OCI-LY1 (cell line): ENCODE data around the gene RPS6KA2.

ENCODE experiments used
- H2AFZ ChIP-seq: fragments of 200-600 bp; sonication (generic), shearing (Covaris generic); 2 replicates; pipeline ENCODE4 v1.6.0; 2014; ENCODE audit warnings: antibody characterized with exemption, mild to moderate bottlenecking, low read length
- H3F3A ChIP-seq: fragments of 200-600 bp; sonication (generic), shearing (Covaris generic); 2 replicates; pipeline ENCODE4 v1.6.0; 2014; ENCODE audit warnings: mild to moderate bottlenecking, antibody characterized with exemption, low read length, moderate library complexity; ENCODE audit not compliant: insufficient read depth
- H3K27ac ChIP-seq: fragments of 200-600 bp; sonication (generic); 2 replicates; pipeline ENCODE4 v1.5.1; 2014; ENCODE audit warnings: low read length, mixed run types, mild to moderate bottlenecking, low read depth; ENCODE audit not compliant: poor library complexity, severe bottlenecking
- H3K27me3 ChIP-seq: fragments of 200-600 bp; sonication (generic); 2 replicates; pipeline ENCODE4 v1.6.0; 2014; ENCODE audit warnings: antibody characterized with exemption, mild to moderate bottlenecking, low read length, moderate library complexity; ENCODE audit not compliant: insufficient read depth
- H3K36me3 ChIP-seq: fragments of 200-600 bp; sonication (generic); 2 replicates; pipeline ENCODE4 v1.6.1; 2014; ENCODE audit warnings: mild to moderate bottlenecking, antibody characterized with exemption, low read length, moderate library complexity, mixed read lengths; ENCODE audit not compliant: insufficient read depth
- H3K4me1 ChIP-seq: fragments of 200-600 bp; sonication (generic); 2 replicates; pipeline ENCODE4 v1.5.1; 2014; ENCODE audit warnings: mild to moderate bottlenecking, low read length, moderate library complexity; ENCODE audit not compliant: insufficient read depth, severe bottlenecking
- H3K4me2 ChIP-seq: fragments of 200-600 bp; sonication (generic), shearing (Covaris generic); 2 replicates; pipeline ENCODE4 v1.6.1; 2014; ENCODE audit warnings: low read length
- H3K4me3 ChIP-seq: fragments of 200-600 bp; sonication (generic); 2 replicates; pipeline ENCODE4 v1.5.1; 2014; ENCODE audit warnings: low read length, low read depth, mild to moderate bottlenecking, mixed read lengths; ENCODE audit not compliant: poor library complexity, severe bottlenecking
- H3K79me2 ChIP-seq: fragments of 200-600 bp; shearing (Covaris generic); 2 replicates; pipeline ENCODE4 v1.6.1; 2016; ENCODE audit warnings: mixed run types, low read length, mixed read lengths; ENCODE audit not compliant: insufficient read depth
- H3K9ac ChIP-seq: fragments of 200-600 bp; sonication (generic), shearing (Covaris generic); 2 replicates; pipeline ENCODE4 v1.6.1; 2014; ENCODE audit warnings: mild to moderate bottlenecking, low read length, mixed read lengths
- H3K9me2 ChIP-seq: fragments of 200-600 bp; sonication (generic), shearing (Covaris generic); 2 replicates; pipeline ENCODE4 v1.6.1; 2014; ENCODE audit warnings: low read depth, mild to moderate bottlenecking, low read length, mixed read lengths
- H3K9me3 ChIP-seq: fragments of 200-600 bp; shearing (Covaris generic); 2 replicates; pipeline ENCODE4 v1.6.1; 2014; ENCODE audit warnings: low read length, mixed read lengths
- H4K20me1 ChIP-seq: fragments of 200-600 bp; sonication (generic), shearing (Covaris generic); 2 replicates; pipeline ENCODE4 v1.6.0; 2016; ENCODE audit warnings: mild to moderate bottlenecking, low read length; ENCODE audit not compliant: insufficient read depth
- CTCF ChIP-seq: fragments of 200-600 bp; sonication (generic), shearing (Covaris generic); IDR thresholded peaks from 2 replicates; pipeline ENCODE4 v1.5.1; 2017; ENCODE audit warnings: mild to moderate bottlenecking, antibody characterized with exemption, low read length, moderate library complexity, mixed read lengths
- EZH2 ChIP-seq: fragments of 200-600 bp; sonication (generic), shearing (Covaris generic); IDR thresholded peaks from 2 replicates; pipeline ENCODE4 v1.8.0; 2017; ENCODE audit warnings: borderline replicate concordance, mixed run types, mild to moderate bottlenecking, antibody characterized with exemption, low read length, moderate library complexity, mixed read lengths

Gene RPS6KA2

DNA sequence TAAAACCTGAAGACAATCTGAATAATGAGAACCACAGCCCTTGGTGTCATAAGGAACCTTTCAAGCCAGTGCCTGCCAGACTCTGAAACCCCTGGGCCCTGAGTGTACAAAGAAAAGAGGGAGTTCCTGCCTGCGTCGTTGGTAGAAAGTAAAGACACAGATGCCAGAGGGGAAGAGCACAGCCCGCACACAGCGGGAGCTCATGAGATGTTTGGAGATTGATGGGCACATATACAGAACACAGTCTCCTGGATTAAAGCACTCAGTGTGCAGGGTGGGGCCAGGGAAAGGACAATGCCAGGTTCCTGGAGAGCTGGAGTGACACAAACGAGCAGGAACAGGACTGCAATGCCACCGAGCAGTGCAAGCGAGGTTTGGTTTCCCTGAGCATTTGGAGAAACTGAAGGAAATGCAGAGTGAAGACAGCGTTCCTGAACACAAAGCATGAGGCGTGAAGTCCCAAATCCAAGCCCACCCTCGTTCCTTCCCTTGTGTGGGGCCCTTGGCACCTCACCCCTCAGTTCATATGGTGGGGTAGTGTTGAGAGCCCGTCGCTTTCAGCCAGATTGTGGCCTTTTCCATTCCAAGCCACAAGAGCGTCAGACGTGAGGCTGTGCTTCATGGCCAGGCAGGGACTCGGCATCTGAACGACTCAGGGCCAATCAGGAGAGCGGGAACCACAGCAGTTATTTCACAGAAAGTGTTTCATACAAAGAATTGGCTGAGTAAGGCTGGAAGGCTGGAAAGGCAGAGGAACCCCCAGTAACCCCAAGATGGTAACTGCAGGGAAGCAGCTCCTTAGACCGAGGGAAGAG is 41.0 kb upstream of the RPS6KA2 start:
- Histone ChIP-seq H3K9ac (no peak overlapping the region), H3K9me3 (no peaks in the 10 kb centered on the region), H3K36me3 (no peaks in the 10 kb centered on the region), H3F3A (no peaks in the 10 kb centered on the region), H3K79me2 (no peaks in the 10 kb centered on the region), H3K4me2 (no peak overlapping the region), H2AFZ (no peak overlapping the region), H3K27ac (no peak overlapping the region), H3K9me2 (no peaks in the 10 kb centered on the region), H3K27me3 (0 out of 2 replicates have a peak, but pooled peaks cover 5% of the 10 kb centered on the region), H4K20me1 (no peaks in the 10 kb centered on the region), H3K4me1 (no peaks in the 10 kb centered on the region), H3K4me3 (no peak overlapping the region)
- TF ChIP-seq CTCF: no peak

- Histone ChIP-seq H4K20me1 (no peaks in the 10 kb centered on the region), H3K79me2 (no peaks in the 10 kb centered on the region), H3K4me2 (no peak overlapping the region), H3K27ac (no peak overlapping the region), H3K4me1 (no peaks in the 10 kb centered on the region), H3K4me3 (no peak overlapping the region), H3K27me3 (peaks cover 5% of the 10 kb centered on the region; the same call in 1 of the 2 replicates), H3K36me3 (no peaks in the 10 kb centered on the region; the same call in 1 of the 2 replicates), H3F3A (no peaks in the 10 kb centered on the region), H3K9ac (no peak overlapping the region), H3K9me3 (0 out of 2 replicates have a peak, but pooled peaks cover 3% of the 10 kb centered on the region), H2AFZ (no peak overlapping the region), H3K9me2 (no peaks in the 10 kb centered on the region)
- TF ChIP-seq EZH2 (no peak), CTCF (no peak)
Observed at GRCh38 chr6:166664135-166664534, 37.1 kb upstream of the RPS6KA2 start.

- Histone ChIP-seq H3K9ac (no peak overlapping the region), H3K36me3 (no peaks in the 10 kb centered on the region; the same call in 1 of the 2 replicates), H3K4me2 (no peak overlapping the region), H4K20me1 (no peaks in the 10 kb centered on the region), H3K4me3 (no peak overlapping the region), H3K4me1 (no peaks in the 10 kb centered on the region), H3K9me3 (0 out of 2 replicates have a peak, but pooled peaks cover 3% of the 10 kb centered on the region), H3K79me2 (no peaks in the 10 kb centered on the region), H3K9me2 (no peaks in the 10 kb centered on the region), H3F3A (no peaks in the 10 kb centered on the region), H3K27ac (no peak overlapping the region), H2AFZ (no peak overlapping the region), H3K27me3 (peaks cover 5% of the 10 kb centered on the region; the same call in 1 of the 2 replicates)
- no peak for TF ChIP-seq EZH2
- no peak for TF ChIP-seq CTCF
Observed at GRCh38 chr6:166663568-166663967, 36.5 kb upstream of the RPS6KA2 start.
